Measurements from ENCODE around the gene PARN. TPM values are rescaled to one million over a fixed set of nuclear protein-coding genes. Genes with fewer than 3 reads are reported as not detected.

PARN gene
- total RNA-seq, 1 experiment from 2014 or later = 42.5 TPM

DNA sequence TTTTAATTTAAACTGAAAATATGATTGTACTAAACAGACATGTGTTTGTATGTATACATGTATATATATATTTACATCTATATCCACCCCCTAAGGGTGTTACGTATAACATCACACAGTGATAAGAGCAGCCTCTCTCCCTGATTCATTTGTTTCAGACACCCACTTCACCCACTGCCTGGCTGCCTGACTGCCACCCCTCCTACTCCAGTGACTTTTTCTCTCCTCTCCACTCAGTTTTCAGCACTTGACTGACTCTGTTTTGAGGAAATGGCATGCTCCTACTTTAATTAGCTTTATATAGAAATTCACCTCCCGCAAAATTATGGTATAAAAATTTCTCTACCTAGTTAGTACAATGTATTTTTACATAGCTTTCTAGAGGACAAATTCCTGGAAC, 22.7 kb upstream of the PARN start:
- Histone ChIP-seq H3K27ac (ENCODE audit: low read depth, low read length) (no peak overlapping the region), H3K27me3 (ENCODE audit: insufficient read depth, low read length) (no peaks in the 10 kb centered on the region), H3K79me2 (ENCODE audit: insufficient read depth, low read length) (peaks cover 15% of the 10 kb centered on the region; the same call in 1 of the 2 replicates), H4K20me1 (ENCODE audit: insufficient read depth) (no peaks in the 10 kb centered on the region), H3K4me3 (replicated peaks in 1 of 2; ENCODE audit: low read depth in 1 of 2, low read length in 2 of 2) (no peak overlapping the region), H3K9me2 (ENCODE audit: insufficient read depth) (no peaks in the 10 kb centered on the region), H3K9me3 (ENCODE audit: control insufficient read depth in 1 of 2, insufficient read depth in 1 of 2, low read depth in 1 of 2, low read length in 2 of 2) (no peaks in the 10 kb centered on the region), H2AFZ (ENCODE audit: low read depth, low read length, poor library complexity, severe bottlenecking) (no peak overlapping the region), H3K36me3 (ENCODE audit: control insufficient read depth in 1 of 2, insufficient read depth in 2 of 2, low read length in 2 of 2) (peaks cover 32 to 44% of the 10 kb centered on the region in 2 experiments), H3K9ac (ENCODE audit: low read length) (no peak overlapping the region), H3K4me2 (ENCODE audit: low read length) (no peak overlapping the region), H3K4me1 (ENCODE audit: control insufficient read depth in 1 of 2, insufficient read depth in 2 of 2, low read length in 2 of 2) (no peaks in the 10 kb centered on the region)
- POLR2A ChIA-PET = no interaction called here
- RAD21 ChIA-PET (ENCODE audit: low non-redundant PET in 1 of 2, low total read pairs in 2 of 2, uncharacterized antibody in 2 of 2, unreplicated experiment in 2 of 2) = no interaction called here
- BruUV-seq (replicated peaks) = no TSS peak
- ATAC-seq = no peak
- intact Hi-C loops (cut with micrococcal nuclease) = no loop called here
- CTCF ChIA-PET = no interaction called here
- no peak for DNase-seq (ENCODE audit: low read depth, low spot score)
- TF ChIP-seq EZH2phosphoT487 (IDR thresholded peaks at IDR 0.05; ENCODE audit: borderline replicate concordance) = no peak
- TF ChIP-seq ZNF274 (IDR thresholded peaks at IDR 0.05; ENCODE audit: low read depth, low read length) = no peak
- TF ChIP-seq, protein P1, sequence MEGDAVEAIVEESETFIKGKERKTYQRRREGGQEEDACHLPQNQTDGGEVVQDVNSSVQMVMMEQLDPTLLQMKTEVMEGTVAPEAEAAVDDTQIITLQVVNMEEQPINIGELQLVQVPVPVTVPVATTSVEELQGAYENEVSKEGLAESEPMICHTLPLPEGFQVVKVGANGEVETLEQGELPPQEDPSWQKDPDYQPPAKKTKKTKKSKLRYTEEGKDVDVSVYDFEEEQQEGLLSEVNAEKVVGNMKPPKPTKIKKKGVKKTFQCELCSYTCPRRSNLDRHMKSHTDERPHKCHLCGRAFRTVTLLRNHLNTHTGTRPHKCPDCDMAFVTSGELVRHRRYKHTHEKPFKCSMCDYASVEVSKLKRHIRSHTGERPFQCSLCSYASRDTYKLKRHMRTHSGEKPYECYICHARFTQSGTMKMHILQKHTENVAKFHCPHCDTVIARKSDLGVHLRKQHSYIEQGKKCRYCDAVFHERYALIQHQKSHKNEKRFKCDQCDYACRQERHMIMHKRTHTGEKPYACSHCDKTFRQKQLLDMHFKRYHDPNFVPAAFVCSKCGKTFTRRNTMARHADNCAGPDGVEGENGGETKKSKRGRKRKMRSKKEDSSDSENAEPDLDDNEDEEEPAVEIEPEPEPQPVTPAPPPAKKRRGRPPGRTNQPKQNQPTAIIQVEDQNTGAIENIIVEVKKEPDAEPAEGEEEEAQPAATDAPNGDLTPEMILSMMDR (IDR thresholded peaks at IDR 0.05 in 2 of 3, conservative IDR thresholded peaks at IDR 0.05 in 1 of 3; ENCODE audit: borderline replicate concordance in 1 of 3, insufficient read depth in 1 of 3, low read depth in 2 of 3, low read length in 2 of 3) = no peak
- TF ChIP-seq EGR1 (IDR thresholded peaks at IDR 0.05; ENCODE audit: low read depth) = no peak

DNA sequence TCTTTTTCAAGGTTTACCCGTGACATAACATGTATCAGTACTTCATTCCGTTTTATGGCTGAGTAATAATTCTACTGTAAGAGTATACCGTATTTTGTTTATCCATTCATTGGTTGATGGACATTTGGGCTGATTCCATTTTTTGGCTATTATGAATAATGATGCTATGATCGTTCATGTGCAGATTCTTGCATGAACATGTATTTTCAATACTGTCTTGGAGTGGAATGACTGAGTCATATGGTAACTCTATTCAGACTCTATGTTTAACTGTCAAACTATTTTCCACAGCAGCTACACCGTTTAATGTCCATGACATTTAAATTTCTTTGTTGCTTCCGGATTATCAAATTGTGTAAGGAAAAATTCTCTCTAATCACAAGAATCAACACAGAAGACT, 20.6 kb upstream of the PARN start:
- H3K9ac ChIP-seq (ENCODE audit: low read length) = no peak overlapping the region
- ChIA-PET RAD21 (ENCODE audit: low non-redundant PET in 1 of 2, low total read pairs in 2 of 2, uncharacterized antibody in 2 of 2, unreplicated experiment in 2 of 2) (no interaction called here), CTCF (no interaction called here), POLR2A (no interaction called here)
- H2AFZ ChIP-seq (ENCODE audit: low read depth, low read length, poor library complexity, severe bottlenecking) = no peak overlapping the region
- H3K9me2 ChIP-seq (ENCODE audit: insufficient read depth) = no peaks in the 10 kb centered on the region
- peaks cover 41 to 47% of the 10 kb centered on the region in 2 experiments for H3K36me3 ChIP-seq (ENCODE audit: control insufficient read depth in 1 of 2, insufficient read depth in 2 of 2, low read length in 2 of 2)
- no peaks in the 10 kb centered on the region for H3K27me3 ChIP-seq (ENCODE audit: insufficient read depth, low read length)
- BruUV-seq (replicated peaks) = no TSS peak
- H3K79me2 ChIP-seq (ENCODE audit: insufficient read depth, low read length) = peaks cover 31% of the 10 kb centered on the region
- H3K4me3 ChIP-seq (replicated peaks in 1 of 2; ENCODE audit: low read depth in 1 of 2, low read length in 2 of 2) = no peak overlapping the region
- ATAC-seq (no peak), DNase-seq (ENCODE audit: low read depth, low spot score) (no peak)
- H4K20me1 ChIP-seq (ENCODE audit: insufficient read depth) = no peaks in the 10 kb centered on the region
- H3K9me3 ChIP-seq (ENCODE audit: control insufficient read depth in 1 of 2, insufficient read depth in 1 of 2, low read depth in 1 of 2, low read length in 2 of 2) = no peaks in the 10 kb centered on the region
- no peak overlapping the region for H3K27ac ChIP-seq (ENCODE audit: low read depth, low read length)
- no peaks in the 10 kb centered on the region for H3K4me1 ChIP-seq (ENCODE audit: control insufficient read depth in 1 of 2, insufficient read depth in 2 of 2, low read length in 2 of 2)
- no peak overlapping the region for H3K4me2 ChIP-seq (ENCODE audit: low read length)
- intact Hi-C loops (cut with micrococcal nuclease) = no loop called here
- no peak for TF ChIP-seq SP1 (IDR thresholded peaks at IDR 0.05; ENCODE audit: low read depth)
- TF ChIP-seq, protein P2, sequence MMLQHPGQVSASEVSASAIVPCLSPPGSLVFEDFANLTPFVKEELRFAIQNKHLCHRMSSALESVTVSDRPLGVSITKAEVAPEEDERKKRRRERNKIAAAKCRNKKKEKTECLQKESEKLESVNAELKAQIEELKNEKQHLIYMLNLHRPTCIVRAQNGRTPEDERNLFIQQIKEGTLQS (IDR thresholded peaks at IDR 0.05) = no peak
- TF ChIP-seq ZNF274 (IDR thresholded peaks at IDR 0.05; ENCODE audit: low read depth, low read length) = no peak
- TF ChIP-seq ZFX (IDR thresholded peaks at IDR 0.05) = no peak
- TF ChIP-seq TCF7L2 (IDR thresholded peaks at IDR 0.05; ENCODE audit: borderline replicate concordance, extremely low read depth, insufficient read depth, insufficient read length) = no peak
- no peak for TF ChIP-seq EZH2phosphoT487 (IDR thresholded peaks at IDR 0.05; ENCODE audit: borderline replicate concordance)
- TF ChIP-seq SIN3A (IDR thresholded peaks at IDR 0.05; ENCODE audit: low read depth) = no peak
- TF ChIP-seq RAD21 (IDR thresholded peaks at IDR 0.05; ENCODE audit: low read depth) = no peak
- TF ChIP-seq REST (IDR thresholded peaks at IDR 0.05; ENCODE audit: low read depth) = no peak
- TF ChIP-seq ELF1 (IDR thresholded peaks at IDR 0.05; ENCODE audit: borderline replicate concordance, low read depth) = no peak
- no peak for TF ChIP-seq EZH2 (IDR thresholded peaks at IDR 0.05)
- TF ChIP-seq POLR2AphosphoS5 (IDR thresholded peaks at IDR 0.05; ENCODE audit: low read depth, low read length) = no peak
- no peak for TF ChIP-seq EGR1 (IDR thresholded peaks at IDR 0.05; ENCODE audit: low read depth)
- TF ChIP-seq CEBPB (IDR thresholded peaks at IDR 0.05; ENCODE audit: low read depth) = no peak
- TF ChIP-seq SRF (IDR thresholded peaks at IDR 0.05; ENCODE audit: low read depth) = no peak
- no peak for TF ChIP-seq CBX3 (IDR thresholded peaks at IDR 0.05; ENCODE audit: low read depth)
- TF ChIP-seq POLR2A (IDR thresholded peaks at IDR 0.05; ENCODE audit: borderline replicate concordance, extremely low read depth, insufficient read depth, insufficient read length) = no peak
